GM21447 (cell line): ENCODE measurements around the gene MOCS3.

Experiments used
- ATAC-seq: cut with Tn5 transposase; IDR thresholded peaks from one replicate; pipeline ENCODE4 v1.9.1; 2021; ENCODE audit not compliant: unreplicated experiment

MOCS3 gene

DNA sequence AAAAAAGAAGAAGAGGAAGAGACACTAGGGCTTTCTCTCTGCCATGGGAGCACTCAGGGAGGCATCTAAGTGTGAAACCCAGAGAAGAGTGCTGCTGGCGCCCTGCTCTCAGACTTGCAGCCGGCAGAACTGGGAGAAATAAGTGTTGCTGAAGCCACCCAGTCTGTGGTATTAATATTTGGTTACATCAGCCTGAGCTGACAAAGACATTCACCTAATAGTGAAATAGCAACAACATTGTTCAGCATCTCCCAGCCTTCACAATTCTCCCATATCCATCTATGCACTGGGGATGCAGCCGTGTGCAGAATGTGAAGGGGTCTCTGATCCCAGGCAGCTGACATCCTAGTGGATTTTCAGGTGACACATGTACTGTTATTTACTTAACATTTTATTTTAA, 52.3 kb downstream of the MOCS3 start:
- ATAC-seq, result no peak

DNA sequence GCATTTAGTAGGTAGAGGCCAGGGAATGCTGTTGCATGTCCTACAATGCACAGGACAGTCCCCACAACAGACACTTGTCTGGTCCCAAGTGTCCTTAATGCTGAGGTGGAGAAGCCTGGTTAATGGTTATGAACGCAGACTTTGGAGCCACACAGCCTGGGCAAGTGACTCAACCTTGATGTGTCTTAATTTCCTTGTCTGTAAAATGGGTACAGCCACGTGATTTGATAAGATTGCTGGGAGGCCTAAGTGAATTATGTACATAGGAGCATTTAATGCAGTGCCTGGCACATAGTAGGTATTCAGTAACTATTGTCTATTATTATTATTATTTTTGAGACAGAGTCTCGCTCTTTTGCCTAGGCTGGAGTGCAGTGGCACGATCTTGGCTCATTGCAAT, 52.9 kb downstream of the MOCS3 start:
- ATAC-seq, result no peak

DNA sequence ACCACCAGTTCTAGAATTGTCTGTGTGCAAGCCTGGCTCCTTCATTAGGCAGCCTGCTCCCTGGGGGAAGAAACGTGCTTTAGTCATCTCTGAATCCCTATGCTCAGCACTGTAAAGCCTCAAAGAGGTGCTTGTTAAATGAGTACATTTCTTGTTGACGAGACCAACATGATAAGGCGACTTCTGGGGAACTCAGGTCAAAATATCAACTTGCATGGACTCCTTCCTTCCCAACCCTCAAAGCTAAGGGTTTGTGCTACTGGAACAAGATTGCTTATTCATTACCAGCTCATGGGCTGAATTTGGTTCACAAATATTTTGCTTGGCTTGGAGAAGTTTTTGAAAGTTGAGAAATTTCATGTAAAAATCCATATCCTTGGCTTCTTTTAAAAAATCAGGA, 53.7 kb downstream of the MOCS3 start:
- no peak for ATAC-seq
